HCT116 (cell line): ENCODE measurements around the gene PEX6. TPM values are rescaled to one million over a fixed set of nuclear protein-coding genes. Genes with fewer than 3 reads are reported as not detected.
A peak's percentile ranks its signal among the peaks of the same experiment; 100 is the strongest.

Source experiments
- ATAC-seq: fragments of 200-7000 bp; cut with Tn5 transposase; 2 replicates; pipeline ENCODE4 v1.9.1; 2020; ENCODE audit warnings: mild to moderate bottlenecking, moderate library complexity
- BruUV-seq: library from RNA; stranded (reverse); fragments of 400-500 nt; replicated peaks from 2 replicates; lab custom pipeline; 2021; lab: Mats Ljungman, UMichigan
- CTCF ChIA-PET: fragments of 300-600 bp; sonication (Branson Sonifier 250); formaldehyde crosslinking; loops from one replicate; lab custom pipeline; 2021; ENCODE audit warnings: antibody characterized with exemption; lab: Charles Lee
- POLR2A ChIA-PET: fragments of 300-600, 350-600 bp; sonication (Branson Sonifier 250); formaldehyde crosslinking; loops from one replicate; lab custom pipeline; 2021; ENCODE audit warnings: antibody characterized with exemption; lab: Charles Lee
- RAD21 ChIA-PET, 2 experiments: fragments of 300-600 bp; sonication (Branson Sonifier 250); formaldehyde crosslinking; loops; one replicate each; lab custom pipeline; 2023; ENCODE audit warnings: low total read pairs in 2 of 2; ENCODE audit not compliant: uncharacterized antibody in 2 of 2, unreplicated experiment in 2 of 2, low non-redundant PET in 1 of 2; lab: Charles Lee
- DNase-seq: peaks from one replicate; pipeline ENCODE4 v3.0.0-alpha.2; 2010; ENCODE audit warnings: low read depth, low spot score
- H2AFZ ChIP-seq: fragments of 200-600 bp; shearing (Covaris generic), sonication (generic); 2 replicates; pipeline ENCODE4 v1.6.1; 2017; ENCODE audit warnings: low read depth, mixed run types, mixed read lengths, antibody characterized with exemption, low read length; ENCODE audit not compliant: poor library complexity, severe bottlenecking
- H3K27ac ChIP-seq: 2 replicates; pipeline ENCODE4 v1.5.1; 2012; ENCODE audit warnings: low read depth, low read length
- H3K27me3 ChIP-seq: fragments of 200-600 bp; sonication (generic); 2 replicates; pipeline ENCODE4 v1.6.1; 2016; ENCODE audit warnings: mixed run types, low read length, mixed read lengths; ENCODE audit not compliant: insufficient read depth
- H3K36me3 ChIP-seq, 2 experiments: fragments of 200-500 bp in 1 of 2; fragments of 200-600 bp in 1 of 2; sonication (Bioruptor generic) in 1 of 2; sonication (generic) in 1 of 2; 2 replicates each; pipeline versions ENCODE4 v1.5.1 to v1.6.1; 2014 to 2016; ENCODE audit warnings: low read length in 2 of 2, inconsistent platforms in 1 of 2, mixed read lengths in 1 of 2, mixed run types in 1 of 2; ENCODE audit not compliant: insufficient read depth in 2 of 2, control insufficient read depth in 1 of 2
- H3K4me1 ChIP-seq, 2 experiments: fragments of 200-600 bp in 1 of 2; sonication (generic) in 1 of 2; 2 replicates each; pipeline versions ENCODE4 v1.5.1 to v1.6.1; 2012 to 2017; ENCODE audit warnings: low read length in 2 of 2, inconsistent platforms in 1 of 2, mild to moderate bottlenecking in 1 of 2, mixed read lengths in 1 of 2, mixed run types in 1 of 2, moderate library complexity in 1 of 2; ENCODE audit not compliant: insufficient read depth in 2 of 2, control insufficient read depth in 1 of 2
- H3K4me2 ChIP-seq: fragments of 200-600 bp; sonication (generic); 2 replicates; pipeline ENCODE4 v1.6.1; 2017; ENCODE audit warnings: mixed run types, low read length, mixed read lengths
- H3K4me3 ChIP-seq, 2 experiments: fragments of 200-600 bp in 1 of 2; sonication (generic) in 1 of 2; replicated peaks in 1 of 2; 2 replicates each; pipeline ENCODE4 v1.5.1; 2011 to 2016; ENCODE audit warnings: low read length in 2 of 2, control low read depth in 1 of 2, low read depth in 1 of 2, mild to moderate bottlenecking in 1 of 2, mixed read lengths in 1 of 2, mixed run types in 1 of 2
- H3K79me2 ChIP-seq: fragments of 200-600 bp; sonication (generic); 2 replicates; pipeline ENCODE4 v1.6.1; 2017; ENCODE audit warnings: mild to moderate bottlenecking, mixed run types, low read length, moderate library complexity, mixed read lengths; ENCODE audit not compliant: insufficient read depth
- H3K9ac ChIP-seq: fragments of 200-600 bp; sonication (generic); 2 replicates; pipeline ENCODE4 v1.6.1; 2016; ENCODE audit warnings: low read length, mixed read lengths
- H3K9me2 ChIP-seq: fragments of 200-600 bp; sonication (generic), shearing (Covaris generic); 2 replicates; pipeline ENCODE4 v1.6.1; 2017; ENCODE audit warnings: mixed run types, mild to moderate bottlenecking, moderate library complexity; ENCODE audit not compliant: insufficient read depth
- H3K9me3 ChIP-seq, 2 experiments: fragments of 200-500 bp in 1 of 2; fragments of 200-600 bp in 1 of 2; sonication (Bioruptor generic) in 1 of 2; sonication (generic) in 1 of 2; 2 replicates each; pipeline ENCODE4 v1.6.1; 2014 to 2017; ENCODE audit warnings: low read length in 2 of 2, mixed read lengths in 2 of 2, inconsistent platforms in 1 of 2, low read depth in 1 of 2, mild to moderate bottlenecking in 1 of 2, mixed run types in 1 of 2, moderate library complexity in 1 of 2; ENCODE audit not compliant: control insufficient read depth in 1 of 2, insufficient read depth in 1 of 2
- H4K20me1 ChIP-seq: fragments of 200-600 bp; sonication (generic), shearing (Covaris generic); 2 replicates; pipeline ENCODE4 v1.6.1; 2017; ENCODE audit warnings: mixed run types, mild to moderate bottlenecking, moderate library complexity; ENCODE audit not compliant: insufficient read depth
- ATF3 ChIP-seq: IDR thresholded peaks from 2 replicates; pipeline ENCODE4 v1.6.1; 2012
- CEBPB ChIP-seq: IDR thresholded peaks from 2 replicates; pipeline ENCODE4 v1.6.1; 2012; ENCODE audit warnings: low read depth
- EGR1 ChIP-seq: IDR thresholded peaks from 2 replicates; pipeline ENCODE4 v1.6.1; 2012; ENCODE audit warnings: low read depth
- FOSL1 ChIP-seq: IDR thresholded peaks from 2 replicates; pipeline ENCODE4 v1.6.1; 2012; ENCODE audit warnings: low read depth
- POLR2AphosphoS5 ChIP-seq: IDR thresholded peaks from 2 replicates; pipeline ENCODE4 v1.6.1; 2011; ENCODE audit warnings: mild to moderate bottlenecking, low read depth, low read length, moderate library complexity
- TCF7L2 ChIP-seq: IDR thresholded peaks from 2 replicates; pipeline ENCODE4 v1.7.0; 2011; ENCODE audit warnings: borderline replicate concordance, inconsistent platforms; ENCODE audit not compliant: insufficient read depth, insufficient read length; ENCODE audit errors: extremely low read depth
- YY1 ChIP-seq: IDR thresholded peaks from 2 replicates; pipeline ENCODE4 v1.6.1; 2011; ENCODE audit warnings: low read length, low read depth, moderate library complexity, mild to moderate bottlenecking; ENCODE audit not compliant: insufficient replicate concordance; ENCODE audit errors: extremely low read depth
- ZNF274 ChIP-seq: fragments of 200-500 bp; sonication (Bioruptor generic); IDR thresholded peaks from 2 replicates; pipeline ENCODE4 v1.6.1; 2014; ENCODE audit warnings: mild to moderate bottlenecking, low read depth, low read length, inconsistent platforms
- intact Hi-C: fragments of 100-400 bp; cut with micrococcal nuclease; formaldehyde crosslinking; loops from 2 replicates; pipeline ENCODE4 v1.10.0; 2022
- total RNA-seq: library from RNA; stranded (reverse); gene quantifications from one replicate; pipeline ENCODE4 v1.2.1, GENCODE V29; 2021; ENCODE audit not compliant: unreplicated experiment

The PEX6 gene
- total RNA-seq, 1 experiment from 2014 or later = 21.4 TPM

- Histone ChIP-seq H3K9me2 (no peaks in the 10 kb centered on the region), H3K4me3 (peak overlapping the region; percentile 91 to 99), H3K79me2 (peaks cover 46% of the 10 kb centered on the region), H3K36me3 (peaks cover 29 to 35% of the 10 kb centered on the region in 2 experiments), H3K9ac (peak overlapping the region; percentile 84), H4K20me1 (no peaks in the 10 kb centered on the region), H3K27ac (peak overlapping the region; percentile 52), H3K4me1 (peaks cover 7 to 20% of the 10 kb centered on the region in 2 experiments; a peak in 2 of 4 replicates), H3K27me3 (no peaks in the 10 kb centered on the region), H2AFZ (peak overlapping the region; percentile 64), H3K9me3 (no peaks in the 10 kb centered on the region), H3K4me2 (peak overlapping the region; percentile 79)
- CTCF ChIA-PET = interaction anchor here (2.0 kb wide), 1 partner anchor 29 kb away, joined by 5 read pairs; the partner anchor contains the start of gene PPP2R5D
- TF ChIP-seq YY1 = no peak
- TF ChIP-seq FOSL1 = no peak
- no peak for TF ChIP-seq TCF7L2
- no peak for TF ChIP-seq ZNF274
- no peak for TF ChIP-seq ATF3
- no peak for TF ChIP-seq EGR1
- TF ChIP-seq POLR2AphosphoS5 = peak; percentile 15; the same call in 1 of the 2 replicates
- TF ChIP-seq CEBPB = no peak
- RAD21 ChIA-PET = interaction anchor here in 1 of 2 experiments (0.9 kb wide), 1 partner anchor 9 kb away, joined by 3 read pairs; no protein-coding TSS in a partner anchor
- POLR2A ChIA-PET = interaction anchor here (0.8 to 2.0 kb wide), 8 partner anchors 11 to 131 kb away, joined by 3 to 14 read pairs (median 6); partner anchors contain the start of genes CUL7, KLC4, MRPL2 and PPP2R5D
- ATAC-seq (peak; percentile 29), DNase-seq (no peak)
- intact Hi-C loops = loop anchor here (5.0 kb wide), 2 partner anchors 44 to 256 kb away; partner anchors contain the start of genes KLC4 and MRPL2
- no TSS peak for BruUV-seq
These were observed 34.3 kb upstream of the PEX6 start for GRCh38 chr6:43013097-43013842.
